Gastroesophageal sphincter (tissue), 3 donors: Measurements from ENCODE around the gene RABGAP1.

Experiments
- CTCF ChIP-seq, 4 experiments: fragments of 200-600 bp in 2 of 4; fragments of 450-650 bp in 2 of 4; sonication (generic) in 1 of 4; IDR thresholded peaks; one replicate each; pipeline ENCODE4 v1.5.1; 2017 to 2019; ENCODE audit warnings: antibody characterized with exemption in 4 of 4, mild to moderate bottlenecking in 2 of 4, moderate library complexity in 2 of 4
- EP300 ChIP-seq: sonication (generic); formaldehyde crosslinking; IDR thresholded peaks from one replicate; pipeline ENCODE4 v1.6.1; 2017; ENCODE audit warnings: antibody characterized with exemption, mild to moderate bottlenecking
- POLR2A ChIP-seq, 2 donors: fragments of 450-650 bp; IDR thresholded peaks; one replicate each; pipeline ENCODE4 v1.6.1; 2017; ENCODE audit warnings: antibody characterized with exemption in 2 of 2, mild to moderate bottlenecking in 2 of 2, moderate library complexity in 1 of 2
- POLR2AphosphoS5 ChIP-seq: sonication (generic); formaldehyde crosslinking; IDR thresholded peaks from one replicate; pipeline ENCODE4 v1.6.1; 2017; ENCODE audit warnings: antibody characterized with exemption

- TF ChIP-seq CTCF (IDR thresholded peaks at IDR 0.05) (no peak), EP300 (no peak), POLR2AphosphoS5 (no peak), POLR2A (IDR thresholded peaks at IDR 0.05) (no peak)
Measured at GRCh38 chr9:123043081-123043939, 102.5 kb downstream of the RABGAP1 start.
